HG03103 (cell line): ENCODE measurements around the gene AP1S1.

Experiments
- ATAC-seq: cut with Tn5 transposase; IDR thresholded peaks from one replicate; pipeline ENCODE4 v1.9.1; 2021; ENCODE audit warnings: low read depth; ENCODE audit not compliant: unreplicated experiment

Gene AP1S1

DNA sequence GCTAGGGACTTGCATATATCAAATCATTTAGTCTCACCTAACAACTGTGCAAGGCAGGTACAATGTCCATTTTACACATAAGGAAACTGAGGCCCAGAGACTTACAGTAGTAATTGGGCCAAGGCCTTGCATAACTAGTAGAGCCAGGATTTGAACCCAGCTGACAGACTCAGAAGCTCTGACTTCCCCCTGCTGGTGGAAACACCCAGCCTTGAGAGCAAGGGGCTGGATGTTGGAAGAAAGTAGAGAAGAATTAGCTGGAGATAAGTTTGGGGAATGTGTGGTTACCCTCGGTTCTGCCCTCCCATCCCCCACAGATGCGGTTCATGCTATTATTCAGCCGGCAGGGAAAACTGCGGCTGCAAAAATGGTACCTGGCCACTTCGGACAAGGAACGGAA, 2.0 kb downstream of the AP1S1 start:
- ATAC-seq, result no peak

DNA sequence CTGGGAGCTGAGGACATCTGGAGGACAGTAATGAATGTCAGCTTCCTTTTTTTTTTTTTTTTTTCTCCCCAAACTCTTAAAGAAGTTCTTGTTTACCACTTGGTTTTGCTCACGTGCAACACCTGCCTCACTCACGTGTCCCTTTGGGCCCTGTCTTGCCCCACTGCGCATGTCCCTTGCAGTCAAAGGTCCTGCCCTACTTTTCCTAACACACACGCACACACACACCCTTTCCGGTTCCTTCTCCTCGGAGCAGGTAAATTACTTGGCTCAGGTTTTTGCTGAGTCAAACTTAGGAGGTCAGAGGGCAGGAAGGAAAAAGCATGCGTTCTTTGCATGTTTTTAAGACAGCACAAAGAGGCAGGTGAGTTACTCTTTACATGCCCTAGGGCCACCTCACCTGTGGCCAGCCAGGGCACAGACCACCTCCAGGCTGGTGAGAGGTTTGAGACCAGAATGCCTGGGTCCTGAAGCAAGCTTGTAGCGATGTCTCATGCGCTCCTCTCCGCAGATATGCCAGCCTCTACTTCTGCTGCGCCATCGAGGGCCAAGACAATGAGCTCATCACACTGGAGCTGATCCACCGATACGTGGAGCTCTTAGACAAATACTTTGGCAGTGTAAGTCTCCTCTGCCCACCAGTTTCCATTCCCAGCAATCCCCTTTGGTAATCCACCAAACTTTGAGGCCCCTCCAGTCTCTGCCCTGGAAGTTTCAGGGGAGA, 2.8 kb downstream of the AP1S1 start:
- ATAC-seq, result no peak

DNA sequence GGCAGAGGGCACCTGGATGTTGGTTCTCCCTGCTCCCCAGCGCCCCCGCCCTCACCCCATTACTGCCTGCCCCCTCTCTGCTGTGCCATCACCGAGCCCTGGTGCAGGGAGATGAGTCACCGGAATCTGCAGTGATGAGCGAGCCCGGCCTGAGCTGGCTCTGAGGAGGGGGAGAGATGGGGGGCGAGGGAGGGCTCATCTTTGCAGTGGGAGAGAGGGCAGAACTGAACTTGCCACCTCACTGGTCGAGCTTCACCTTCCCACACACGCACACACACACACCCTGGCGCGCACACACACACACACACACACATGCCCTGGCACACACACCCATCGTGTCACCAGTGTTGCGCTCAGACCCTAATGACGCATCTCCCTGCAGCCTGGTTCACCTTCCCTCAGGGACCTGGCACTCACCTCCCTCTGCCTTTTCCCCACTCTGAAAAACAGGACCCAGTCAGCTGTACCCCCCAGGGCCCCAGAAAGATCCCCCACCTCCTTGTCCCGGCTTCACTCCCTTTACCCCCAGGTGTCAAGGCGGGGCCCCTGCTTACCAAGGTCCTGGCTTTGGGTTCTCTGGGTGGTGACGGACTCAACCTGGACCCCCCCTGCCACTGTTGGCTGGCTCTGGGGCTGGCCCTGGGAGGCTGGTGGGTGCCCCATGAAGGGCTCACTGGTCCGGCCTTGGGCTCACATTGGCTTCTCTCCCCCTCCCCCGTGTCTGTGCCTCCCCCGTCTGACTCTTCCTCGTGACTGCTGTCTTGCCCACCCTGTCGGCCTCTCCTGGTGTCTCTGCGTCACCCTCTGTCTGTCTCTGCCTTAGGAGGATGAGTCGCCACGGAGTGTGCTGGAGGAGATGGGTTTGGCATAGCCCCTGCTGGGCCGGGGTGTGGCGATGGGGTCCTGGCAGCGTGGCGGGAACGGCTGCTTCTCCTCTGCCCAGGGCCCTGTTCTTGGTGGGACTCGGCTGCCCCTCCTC, 5.7 kb downstream of the AP1S1 start:
- ATAC-seq, result no peak

DNA sequence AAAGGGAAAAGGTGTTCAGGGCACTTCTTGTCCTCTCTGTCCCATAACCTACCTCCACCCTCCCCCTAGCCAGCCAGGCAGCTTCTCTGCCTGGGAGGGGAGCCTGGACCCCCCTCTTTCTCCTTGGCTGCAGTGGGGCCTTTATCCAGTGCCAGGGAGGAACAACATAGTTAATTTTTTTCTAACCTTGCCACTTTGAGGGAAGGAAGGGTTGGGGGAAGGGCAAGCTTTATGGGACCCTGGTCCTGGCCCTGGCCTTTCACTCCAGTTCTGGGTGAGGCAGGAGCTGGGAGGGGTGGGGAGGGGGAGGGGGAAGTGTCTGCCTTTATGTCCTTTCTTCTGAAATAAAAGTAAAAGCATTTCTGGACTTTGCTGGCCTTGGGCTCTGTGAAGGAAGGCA, 6.6 kb downstream of the AP1S1 start:
- ATAC-seq, result no peak

DNA sequence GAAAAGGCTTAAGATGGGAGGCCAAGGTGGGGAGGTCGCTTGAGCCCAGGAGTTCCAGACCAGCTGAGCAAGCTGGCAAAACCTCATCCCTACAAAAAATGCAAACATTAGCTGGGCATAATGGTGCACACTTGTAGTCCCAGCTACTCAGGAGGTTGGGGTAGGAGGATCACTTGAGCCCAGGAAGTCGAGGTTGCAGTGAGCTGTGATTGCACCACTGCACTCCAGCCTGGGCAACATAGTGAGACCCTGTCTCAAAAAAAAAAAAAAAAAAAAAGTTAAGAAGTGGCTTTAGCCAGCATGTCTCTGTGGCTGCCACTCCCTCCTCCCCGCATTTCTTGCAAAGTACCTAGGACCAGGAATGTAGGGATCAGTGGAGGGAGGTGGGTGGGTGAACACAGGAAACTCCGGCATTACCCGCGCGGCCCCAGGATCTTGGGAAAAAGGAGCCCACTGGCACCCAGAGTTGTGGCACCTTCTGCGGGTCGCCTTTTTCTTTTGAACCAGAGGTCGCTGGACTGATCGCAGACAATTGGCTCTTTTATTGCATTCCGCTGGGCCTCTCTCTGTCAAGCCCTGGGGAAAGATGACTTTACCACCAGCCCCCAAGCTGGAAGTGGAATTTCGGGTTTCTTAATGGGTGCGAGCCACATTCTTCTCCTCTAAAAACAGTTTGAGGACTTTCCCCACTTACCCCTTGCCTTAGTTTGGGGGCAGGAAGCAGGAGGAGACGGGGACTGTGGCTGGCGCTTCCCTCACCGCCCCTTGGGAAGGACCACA, 7.6 kb downstream of the AP1S1 start:
- no peak for ATAC-seq

DNA sequence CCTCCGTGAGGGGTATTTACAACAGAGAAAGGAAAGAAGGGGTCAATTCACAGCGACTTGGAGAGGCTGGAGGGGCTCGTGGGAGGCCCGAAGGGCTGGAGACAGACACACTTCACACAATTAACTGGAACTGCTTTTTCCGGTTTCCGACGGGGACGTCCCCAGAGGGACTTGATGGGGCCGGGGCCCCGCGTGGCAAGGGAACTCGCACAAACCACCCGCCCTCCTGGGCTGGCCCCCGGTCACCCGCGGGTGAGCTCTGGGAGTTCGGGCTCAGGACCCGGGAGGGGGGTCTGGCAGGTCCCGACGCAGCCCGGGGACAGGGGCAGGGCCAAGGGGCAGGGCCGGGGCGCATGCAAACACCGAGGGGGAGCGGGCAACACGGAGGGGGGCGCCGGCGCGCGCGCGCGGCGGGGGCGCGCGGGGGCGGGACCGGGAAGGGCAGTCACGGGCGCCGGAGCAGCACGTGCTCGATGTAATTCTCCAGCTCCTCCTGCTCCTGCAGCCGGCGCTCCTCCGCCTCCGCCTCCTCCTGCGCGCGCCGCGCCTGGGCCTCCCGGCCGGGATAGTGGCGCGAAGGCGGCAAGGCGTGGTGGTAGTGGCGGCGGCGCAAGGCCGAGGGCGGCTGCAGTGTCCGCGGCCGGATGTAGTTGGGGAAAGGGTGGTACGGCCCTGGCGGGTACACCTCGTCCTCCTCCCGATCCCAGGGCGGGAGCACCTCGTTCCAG, 8.4 kb downstream of the AP1S1 start:
- no peak for ATAC-seq

DNA sequence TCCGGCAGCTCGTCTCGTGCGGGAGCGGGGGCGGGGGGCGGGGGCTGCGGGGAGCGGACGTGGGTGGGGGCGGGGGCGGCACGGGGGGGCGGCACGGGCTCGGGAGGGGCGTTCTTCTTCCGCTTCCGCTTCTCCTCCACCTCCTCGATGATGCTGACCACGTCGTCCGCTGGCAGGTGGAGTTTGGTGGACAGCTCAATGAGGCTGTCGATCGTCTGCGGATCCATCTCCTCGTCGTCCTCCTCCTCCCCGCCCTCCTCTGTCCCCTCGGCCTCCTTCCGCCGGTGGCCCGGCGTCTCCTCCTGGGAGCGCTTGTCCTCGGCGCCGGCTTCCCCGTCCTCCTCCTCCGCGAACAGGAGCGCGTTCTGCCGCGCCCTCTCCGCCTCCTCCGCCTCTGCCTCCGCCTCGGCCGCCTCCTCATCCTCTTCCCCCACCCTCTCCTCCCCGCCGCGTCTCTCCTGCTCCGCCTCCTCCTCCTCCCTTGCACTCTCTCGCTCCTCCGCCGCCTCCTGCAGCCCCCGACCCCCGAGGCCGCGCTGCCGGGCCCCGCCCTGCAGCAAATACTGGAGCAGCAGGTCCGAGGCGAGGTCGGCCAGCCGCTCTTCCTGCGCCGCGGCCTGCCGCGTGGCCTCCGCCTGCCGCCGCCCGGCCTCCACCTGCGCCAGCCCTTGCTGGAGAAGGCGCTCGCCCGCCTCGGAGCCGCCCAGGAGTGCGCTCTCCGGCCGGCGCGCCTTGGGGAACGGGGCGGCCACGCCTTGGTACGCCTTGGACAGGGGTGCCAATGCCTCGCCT, 9.2 kb downstream of the AP1S1 start:
- no peak for ATAC-seq

DNA sequence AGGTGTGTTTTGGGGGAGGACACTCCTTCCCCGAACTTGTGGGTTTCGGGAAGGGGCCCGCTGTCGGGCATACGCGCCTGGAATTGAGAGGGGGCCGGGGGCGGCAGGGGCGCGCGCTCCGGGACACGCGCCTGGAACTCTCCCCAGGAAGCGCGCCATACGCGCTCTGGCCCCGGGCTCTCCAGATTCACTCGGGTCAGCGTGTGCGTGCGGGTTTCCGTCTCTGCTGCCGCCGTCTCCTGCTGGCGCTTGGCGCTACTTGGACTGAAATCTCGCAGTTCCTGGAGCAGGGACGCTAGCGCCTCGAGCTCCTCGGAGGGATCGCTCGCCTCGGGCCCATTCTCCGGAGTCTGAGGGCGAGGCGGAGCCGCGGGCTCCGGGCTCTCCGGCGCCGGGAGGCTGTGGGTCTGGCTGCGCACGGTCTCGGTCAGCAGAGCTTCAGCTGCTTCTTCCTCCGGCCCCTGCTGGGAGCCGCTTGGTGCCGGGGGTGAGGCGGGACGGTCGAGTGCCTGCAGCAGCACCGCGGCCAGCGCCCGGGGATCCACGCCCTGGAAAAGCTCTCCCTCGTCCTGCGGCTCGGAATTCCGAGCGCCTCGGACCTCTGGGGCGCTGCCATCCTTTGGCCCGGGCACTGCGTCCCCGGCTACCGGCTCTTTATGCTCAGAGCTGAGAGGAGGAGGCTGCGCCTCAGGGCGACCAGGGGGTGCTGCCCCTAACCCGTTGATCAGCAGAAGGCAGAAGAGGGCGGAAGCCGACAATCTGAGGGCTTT, 10.0 kb downstream of the AP1S1 start:
- ATAC-seq, result no peak

DNA sequence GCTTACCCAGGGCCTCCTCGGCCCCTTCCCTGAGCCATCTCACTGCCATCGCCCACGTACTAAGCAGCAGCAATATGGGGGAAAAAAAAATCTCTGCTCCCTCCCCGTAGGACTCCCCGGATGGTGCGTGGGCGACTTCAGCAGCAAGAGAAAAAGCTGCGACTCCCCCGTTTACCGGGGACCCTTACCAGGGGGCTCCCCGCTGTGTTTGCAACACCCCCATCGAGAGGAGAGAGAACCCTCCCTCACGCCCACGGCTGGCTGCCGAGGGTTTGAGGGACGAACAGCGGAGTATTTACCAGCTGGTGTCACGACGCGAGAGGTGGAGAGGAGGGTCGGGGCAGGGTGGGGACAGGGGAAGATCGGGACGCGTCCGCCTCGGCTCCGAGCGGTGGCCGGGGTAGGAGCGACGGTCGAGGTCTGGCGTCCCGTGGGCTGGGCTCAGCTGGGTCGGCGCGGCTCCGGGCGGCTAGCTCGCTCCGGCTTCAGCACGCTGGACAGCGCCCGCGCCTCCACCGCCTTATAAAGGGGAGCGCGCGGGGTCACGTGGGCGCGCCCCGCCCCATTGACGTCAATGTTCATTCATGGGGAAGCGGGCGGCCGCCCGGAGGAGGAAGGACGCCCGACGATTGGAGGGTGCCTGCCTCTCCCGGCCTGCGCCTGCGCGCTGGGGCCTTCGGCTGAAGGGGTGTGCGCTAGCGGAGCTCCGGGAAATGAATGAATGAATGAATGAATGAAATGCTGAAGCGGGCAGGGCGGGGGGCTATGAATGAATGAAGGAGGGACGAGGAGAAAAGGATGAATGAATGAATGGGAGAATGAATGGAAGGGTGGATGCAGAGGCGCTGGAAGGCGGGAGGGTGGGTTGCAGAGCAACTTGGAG, 11.0 kb downstream of the AP1S1 start, which contains the start of gene VGF:
VGF (minus strand) TSS at position 495 of the 883 bp plus-strand sequence. CDS start 726 bp downstream, outside the sequence.
- peak; percentile 65 for ATAC-seq

DNA sequence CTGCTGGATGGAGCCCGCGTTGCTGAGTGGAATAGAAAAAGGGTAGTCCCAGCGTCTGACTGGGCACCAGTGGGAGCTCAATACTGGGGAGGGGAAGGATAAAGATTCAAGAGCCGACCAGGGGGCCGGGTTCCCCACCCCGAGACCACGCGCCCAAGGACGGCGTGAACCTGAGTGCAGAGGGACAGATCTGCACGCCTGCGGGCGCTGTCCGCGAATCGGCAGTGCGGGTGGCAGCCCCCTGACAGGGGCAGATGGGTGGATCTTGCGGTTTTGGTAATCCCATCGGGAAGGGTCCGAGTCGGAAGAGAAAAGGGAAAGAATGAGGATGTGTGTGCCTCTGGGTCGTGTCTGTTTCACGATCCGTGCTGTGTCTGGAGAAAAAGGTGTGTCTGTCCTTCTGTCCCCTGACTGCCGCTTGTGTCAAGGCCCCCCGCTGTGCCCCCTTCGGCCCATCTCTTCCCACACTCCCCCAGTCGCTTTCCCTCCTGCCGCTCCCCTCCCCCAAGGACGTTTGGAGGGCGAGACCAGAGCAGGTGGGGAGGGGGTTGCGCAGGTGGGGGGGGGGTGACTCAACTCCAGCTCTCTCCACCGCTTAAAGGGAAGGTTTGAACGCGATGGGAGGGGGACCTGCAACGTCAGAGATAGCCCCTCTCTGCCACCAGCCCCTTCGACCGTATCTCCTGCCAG, 11.8 kb downstream of the AP1S1 start:
- no peak for ATAC-seq

DNA sequence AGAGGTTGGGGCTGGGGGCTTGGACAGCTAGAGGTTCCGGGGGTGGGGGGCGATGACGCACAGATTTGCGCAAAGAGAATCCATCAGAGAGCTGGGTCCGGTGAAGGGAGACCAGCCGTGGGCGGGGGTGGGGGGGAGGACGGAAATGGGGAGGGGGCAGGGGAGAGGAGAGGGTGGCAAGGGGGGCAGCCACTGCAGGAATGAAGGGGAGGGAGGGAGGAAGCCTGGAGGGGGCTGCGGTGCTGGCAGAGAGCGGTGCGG, 12.3 kb downstream of the AP1S1 start:
- no peak for ATAC-seq

DNA sequence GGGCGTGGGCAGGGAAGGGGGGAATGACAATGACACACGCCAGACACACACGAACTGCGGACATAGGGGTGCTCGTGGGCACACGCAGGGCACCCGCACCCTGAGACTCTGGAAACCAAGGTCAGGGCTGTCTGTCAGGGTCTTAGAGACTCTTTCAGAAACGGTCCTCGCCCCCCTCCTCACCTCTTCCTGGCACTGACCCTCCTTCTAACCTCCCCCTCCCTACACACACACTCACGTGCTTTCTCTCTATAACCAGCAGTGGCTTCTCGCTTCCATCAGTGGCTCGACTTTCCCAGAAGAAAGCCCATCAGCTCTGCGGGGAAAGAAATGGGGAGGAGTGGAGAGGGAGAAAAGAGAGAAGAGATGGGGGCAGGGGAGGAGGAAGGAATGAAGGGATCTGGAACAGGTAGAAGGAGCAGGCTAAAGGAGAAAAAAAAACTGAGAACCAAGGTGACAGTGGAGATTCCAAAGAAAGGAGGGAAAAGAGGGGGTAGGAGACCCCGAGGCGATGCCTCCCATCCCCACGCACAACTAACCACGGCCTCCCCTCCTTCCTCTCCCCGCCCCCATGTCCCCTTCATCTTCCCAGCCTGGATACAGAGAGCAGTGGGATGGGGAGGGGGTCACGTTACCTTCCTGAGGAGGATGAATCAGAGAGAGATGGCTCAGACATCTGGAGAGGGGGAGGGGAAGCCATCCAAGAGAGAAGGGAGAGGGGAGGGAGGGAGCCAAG, 12.8 kb downstream of the AP1S1 start:
- ATAC-seq, result no peak

DNA sequence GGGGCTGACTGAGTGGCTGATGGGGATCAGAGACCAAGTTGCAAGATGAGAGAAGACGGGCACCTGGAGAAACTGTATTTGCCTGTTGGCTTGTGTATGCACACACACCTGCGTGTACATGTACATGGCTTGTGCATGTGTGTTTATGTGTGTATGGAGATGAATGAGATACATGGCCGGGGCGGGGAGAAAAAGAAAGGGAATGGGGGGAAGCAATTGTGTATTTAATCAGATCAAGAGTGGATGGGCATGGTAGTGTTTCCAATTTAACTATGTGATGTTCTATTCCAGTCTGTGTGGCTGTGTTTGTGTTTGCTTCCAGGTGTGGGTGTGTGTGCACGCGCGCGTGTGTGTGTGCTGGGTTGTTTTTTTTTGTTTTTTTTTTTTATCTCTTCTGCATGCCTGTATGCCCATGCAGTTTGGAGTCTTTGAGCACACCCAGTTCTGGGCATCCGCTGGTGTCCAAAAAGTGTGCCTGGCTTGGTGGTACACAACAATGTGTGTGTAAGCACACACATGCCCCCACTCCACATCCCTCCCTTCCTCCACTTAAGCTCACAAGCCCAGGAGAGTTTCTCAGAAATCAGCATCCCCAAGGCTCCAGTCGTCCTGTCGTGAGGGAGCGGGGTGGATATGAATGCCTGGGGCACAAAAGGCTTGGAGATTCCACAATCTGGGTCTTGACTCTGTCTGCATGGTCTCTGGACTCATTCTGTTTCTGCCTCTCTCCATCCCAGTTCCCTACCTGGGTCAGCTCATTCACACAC, 13.6 kb downstream of the AP1S1 start:
- ATAC-seq, result no peak

DNA sequence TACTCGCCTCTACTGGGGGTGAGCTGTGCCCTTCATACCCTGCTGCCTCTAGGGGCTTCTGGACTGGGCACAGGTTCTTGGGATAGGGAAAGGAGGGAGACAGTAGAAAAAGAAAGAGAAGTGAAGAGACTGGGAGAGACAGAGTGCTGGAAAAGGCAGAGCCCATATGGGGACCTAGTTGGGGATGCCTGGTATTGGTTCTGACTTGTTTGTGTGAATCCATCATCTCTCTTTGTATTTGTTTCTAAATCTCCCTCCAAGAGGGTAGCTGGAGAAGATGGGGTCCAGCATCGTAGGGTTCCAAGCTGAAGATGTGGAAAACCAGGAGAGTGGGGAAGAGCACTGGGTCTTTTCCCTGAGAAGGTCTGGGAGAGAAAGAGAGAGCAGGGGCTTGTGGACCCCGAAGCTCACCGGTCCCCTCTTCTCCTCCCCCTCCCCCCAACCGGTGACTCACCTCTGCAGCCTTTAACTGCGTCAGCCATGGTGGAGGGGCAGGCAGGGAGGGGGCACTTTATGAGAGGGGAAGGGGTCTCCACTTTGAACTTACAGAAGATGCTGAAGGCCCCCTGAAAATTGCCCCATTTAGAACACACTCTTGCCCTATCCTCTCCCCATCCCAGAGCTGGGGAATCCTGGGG, 14.3 kb downstream of the AP1S1 start:
- no peak for ATAC-seq

DNA sequence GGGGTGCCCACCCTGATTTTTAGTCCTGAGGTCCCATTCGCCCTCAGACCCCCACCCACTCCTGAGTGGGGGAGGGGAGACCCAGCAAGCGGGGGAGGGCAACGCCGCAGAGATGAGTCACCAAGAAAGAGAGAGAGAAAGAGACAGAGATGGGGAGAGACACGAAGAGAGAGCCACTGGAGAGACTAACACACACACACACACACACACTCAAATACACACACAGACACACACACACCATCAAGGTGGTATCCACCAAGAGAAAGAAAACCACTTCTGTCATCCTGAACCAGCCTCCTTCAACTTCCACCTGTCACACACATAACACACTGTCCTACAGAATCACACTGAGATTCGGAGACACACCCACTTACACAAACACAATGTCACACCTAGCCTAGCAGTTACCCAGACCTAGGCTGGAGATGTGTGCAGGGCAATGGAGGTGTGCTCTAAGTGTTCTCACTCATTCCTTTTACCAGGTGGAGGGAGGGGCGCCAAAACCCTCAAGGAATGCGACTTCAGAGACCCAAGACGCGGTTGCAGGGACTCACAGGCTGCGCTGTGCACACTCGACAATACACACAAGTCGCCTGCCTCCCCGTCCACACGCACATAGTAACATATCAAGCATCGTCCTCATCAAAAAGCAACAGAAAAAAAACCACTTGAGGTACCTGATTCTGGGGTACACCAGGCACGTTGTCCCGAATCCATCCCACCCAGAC, 15.0 kb downstream of the AP1S1 start:
- ATAC-seq, result no peak
